Skin epidermis (tissue), 12 donors: ENCODE results near the gene ZNF605.
A peak's percentile ranks its signal among the peaks of the same experiment; 100 is the strongest.
"Not testable (repeated sequence)": the region's sequence is repeated elsewhere in the genome, so short reads cannot be mapped to it uniquely, and the experiment has no call there.

Experiments
- H3K27ac ChIP-seq, 21 experiments: fragments of 200-600 bp; sonication (generic) in 11 of 21; one replicate each; pipeline ENCODE4 v1.5.0; 2020; ENCODE audit warnings: mild to moderate bottlenecking in 3 of 21, inconsistent platforms in 2 of 21, moderate library complexity in 2 of 21
- H3K4me3 ChIP-seq, 7 experiments: fragments of 200-600 bp; sonication (generic) in 2 of 7; one replicate each; pipeline ENCODE4 v1.5.0; 2020; ENCODE audit warnings: inconsistent platforms in 2 of 7, mild to moderate bottlenecking in 2 of 7, moderate library complexity in 1 of 7

The ZNF605 gene

DNA sequence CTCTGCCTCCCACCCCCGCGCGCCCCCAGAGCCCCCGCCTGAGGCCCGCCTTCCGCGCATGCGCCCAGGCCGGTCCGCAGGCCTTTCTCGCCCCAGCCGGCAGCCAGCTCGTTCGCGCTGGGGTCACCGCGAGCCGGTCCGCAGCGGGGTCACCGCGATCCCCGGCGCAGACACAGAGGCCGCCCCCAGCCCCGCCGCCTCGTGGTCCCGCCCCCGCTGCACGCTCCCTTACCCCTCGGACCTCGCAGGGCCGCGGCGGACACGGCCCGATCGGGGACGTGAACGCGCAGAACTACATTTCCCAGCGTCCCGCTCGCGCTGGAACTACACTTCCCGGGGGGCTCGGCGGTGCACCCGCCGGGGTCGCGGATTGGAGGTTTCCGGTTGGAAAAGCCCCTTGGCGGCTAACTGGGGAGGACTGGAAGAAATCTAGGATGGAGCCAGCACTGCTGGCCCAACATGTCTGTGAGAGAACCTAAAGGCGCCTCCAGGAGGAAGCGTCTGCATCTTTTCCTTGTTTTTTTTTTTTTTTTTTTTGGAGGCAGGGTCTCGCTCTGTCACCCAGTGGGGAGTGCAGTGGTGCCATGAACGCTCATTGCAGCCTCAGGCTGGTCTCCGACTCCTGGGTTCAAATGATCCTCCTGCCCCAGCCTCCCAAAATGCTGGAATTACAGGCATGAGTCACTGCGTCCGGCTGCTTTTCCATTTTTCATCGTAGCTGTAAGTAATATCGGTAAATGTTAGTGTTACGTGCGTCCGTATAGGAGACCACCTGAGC lies at the start of gene ZNF605:
Gene ZNF605 (minus strand): TSS at position 296 of the 778 bp plus-strand sequence. CDS start 10,671 bp downstream, outside the sequence.
- Histone ChIP-seq H3K4me3 (peak within 1 kb of the TSS; percentile 51 to 97 (median 83)), H3K27ac (peak within 1 kb of the TSS; percentile 86 to 99 (median 96))

DNA sequence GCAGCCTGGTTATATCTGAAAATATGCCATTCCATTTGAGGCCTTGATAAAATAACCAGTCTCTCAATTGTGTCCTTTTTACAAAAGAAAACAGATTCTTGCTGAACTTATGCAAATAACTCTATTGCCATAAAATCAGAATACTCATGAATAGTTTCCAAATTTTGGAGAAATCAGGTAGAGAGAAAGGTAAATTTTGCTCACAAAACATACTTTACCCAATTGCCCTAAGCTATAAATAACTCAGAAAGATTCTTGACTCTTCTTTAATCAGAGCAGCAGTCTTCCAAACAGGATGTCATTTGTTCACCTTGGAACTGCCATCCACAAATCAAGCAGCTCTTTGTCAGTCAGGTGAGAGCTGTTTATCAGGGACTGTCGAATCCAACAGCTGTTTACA lies 42.6 kb upstream of the ZNF605 start:
- Histone ChIP-seq H3K4me3 (no peak overlapping the region), H3K27ac (no peak overlapping the region)

DNA sequence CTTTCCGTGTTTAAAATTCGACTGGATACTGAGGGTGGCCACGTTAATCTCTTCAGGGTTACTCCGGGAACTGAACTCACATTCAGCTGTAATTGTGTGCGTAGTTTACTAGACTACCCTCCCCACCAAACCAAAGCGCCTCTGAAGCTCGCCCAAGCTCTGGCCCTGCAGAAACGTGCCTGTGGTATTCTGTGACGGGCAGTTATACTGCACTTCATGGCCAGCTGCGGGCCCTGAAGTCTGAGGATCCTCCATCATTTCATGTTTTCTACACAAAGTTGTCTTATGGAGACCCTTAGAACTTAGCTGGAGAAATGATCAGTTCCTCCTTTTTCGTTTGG lies 30.7 kb upstream of the ZNF605 start:
- Histone ChIP-seq H3K27ac (peak overlapping the region in 20 of 21 experiments; percentile 75 to 93 (median 88)), H3K4me3 (peak overlapping the region; percentile 70 to 100 (median 92))

- peak within 1 kb of the TSS; percentile 37 to 93 (median 87) for H3K27ac ChIP-seq
- H3K4me3 ChIP-seq = peak within 1 kb of the TSS; percentile 70 to 100 (median 92)
Observed at GRCh38 chr12:132986001-132986884, 30.1 kb upstream of the ZNF605 start, which contains the start of gene ZNF26. Gene ZNF26, plus strand, starts transcription at chr12:132986367. Its CDS starts 474 bp downstream, at chr12:132986841.

DNA sequence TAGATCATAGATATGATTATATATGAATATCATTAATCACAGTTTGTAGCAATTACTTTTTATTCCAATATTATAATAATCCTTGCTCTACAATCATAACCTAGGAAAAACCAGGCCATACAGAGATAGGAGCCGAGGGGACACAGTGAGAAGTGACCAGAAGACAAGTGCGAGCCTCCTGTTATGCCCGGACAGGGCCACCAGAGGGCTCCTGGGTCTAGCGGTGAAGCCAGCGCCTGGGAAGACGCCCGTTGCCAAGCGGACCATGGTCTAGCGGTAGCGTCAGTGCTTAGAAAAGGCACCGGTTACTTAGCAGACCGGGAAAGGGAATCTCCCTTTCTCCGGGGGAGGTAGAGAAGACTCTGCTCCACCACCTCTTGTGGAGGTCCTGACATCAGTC lies 20.8 kb upstream of the ZNF605 start:
- not testable (repeated sequence) for H3K4me3 ChIP-seq, H3K27ac ChIP-seq

DNA sequence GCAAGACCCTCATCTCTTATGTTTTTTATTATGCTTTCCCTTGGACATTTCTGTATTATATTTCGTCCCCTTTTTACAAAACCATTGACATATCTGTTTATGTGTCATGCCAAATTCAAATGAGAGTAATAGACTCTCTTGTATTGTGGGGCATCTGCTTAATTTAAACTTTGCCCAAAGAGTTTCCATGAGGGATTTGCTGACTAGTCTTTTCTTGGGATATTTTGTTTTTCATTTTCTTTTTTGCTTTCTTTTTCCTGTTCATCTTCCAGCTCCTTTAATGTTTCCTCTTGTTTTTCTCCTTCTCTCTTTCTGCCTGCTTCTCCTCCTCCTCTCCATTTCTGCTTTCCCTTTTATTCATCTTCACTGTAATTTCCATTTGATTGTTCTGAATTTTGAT lies 16.3 kb upstream of the ZNF605 start:
- no peak overlapping the region for H3K27ac ChIP-seq
- H3K4me3 ChIP-seq = no peak overlapping the region

GRCh38 chr12:132967736-132968135 lies 11.6 kb upstream of the ZNF605 start:
- H3K27ac ChIP-seq = no peak overlapping the region
- no peak overlapping the region for H3K4me3 ChIP-seq

DNA sequence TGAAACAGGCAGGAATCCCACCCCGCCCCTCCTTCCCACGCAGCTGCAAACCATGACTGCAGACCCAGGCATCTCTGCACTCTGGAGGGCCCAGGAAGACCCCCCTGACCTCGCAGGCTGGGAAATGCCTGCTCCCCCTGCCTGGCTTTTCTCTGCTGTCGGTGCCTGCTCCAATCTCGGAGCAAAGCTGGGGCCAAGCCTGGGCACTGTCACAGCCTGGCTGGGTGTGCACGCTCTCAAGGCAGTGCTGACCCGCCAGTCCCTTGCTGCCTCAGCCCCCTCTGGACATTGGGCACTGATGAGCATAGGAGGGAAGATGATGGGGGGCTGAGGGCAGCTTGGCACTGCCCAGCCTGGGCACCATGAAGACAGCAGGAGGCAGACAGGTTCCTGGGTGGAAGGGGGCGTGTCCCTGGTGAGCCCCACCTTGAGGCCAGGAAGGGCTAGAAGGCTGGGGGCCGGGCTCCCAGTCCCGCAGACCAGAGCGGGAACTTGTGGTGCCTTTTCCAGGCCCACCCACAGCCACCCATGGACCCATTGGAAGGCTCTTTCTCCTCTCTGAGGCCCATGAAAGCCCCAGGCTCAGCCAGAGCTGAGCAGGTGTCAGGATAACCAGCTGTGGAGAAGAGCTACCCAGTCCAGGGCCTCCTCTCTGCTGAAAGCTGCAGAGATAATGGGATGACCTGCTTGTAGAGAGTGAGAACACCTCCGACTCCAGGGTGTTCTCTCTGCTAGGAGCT lies 10.7 kb upstream of the ZNF605 start:
- Histone ChIP-seq H3K4me3 (no peak overlapping the region), H3K27ac (no peak overlapping the region)

DNA sequence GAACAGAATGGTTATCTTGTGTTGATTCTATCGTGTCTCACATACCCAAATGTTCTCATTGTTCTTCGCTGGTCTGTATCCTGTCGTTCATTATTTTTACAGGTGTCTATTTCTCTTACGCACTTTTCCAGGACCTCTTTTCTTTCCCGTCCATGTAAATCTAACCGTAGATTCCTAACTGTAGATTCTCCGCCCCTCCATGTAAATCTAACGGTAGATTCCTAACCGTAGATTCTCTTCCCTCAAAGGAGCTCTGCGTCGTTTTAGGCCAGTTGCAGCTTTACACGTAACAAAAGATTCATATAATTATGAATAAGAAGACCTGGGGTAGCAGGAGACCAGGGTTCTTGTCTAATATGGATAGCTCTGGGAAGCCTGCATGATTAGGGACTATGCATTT lies 9.7 kb upstream of the ZNF605 start:
- Histone ChIP-seq H3K4me3 (no peak overlapping the region), H3K27ac (no peak overlapping the region)

GRCh38 chr12:132963947-132964346 lies 7.8 kb upstream of the ZNF605 start:
- not testable (repeated sequence) for H3K4me3 ChIP-seq, H3K27ac ChIP-seq

DNA sequence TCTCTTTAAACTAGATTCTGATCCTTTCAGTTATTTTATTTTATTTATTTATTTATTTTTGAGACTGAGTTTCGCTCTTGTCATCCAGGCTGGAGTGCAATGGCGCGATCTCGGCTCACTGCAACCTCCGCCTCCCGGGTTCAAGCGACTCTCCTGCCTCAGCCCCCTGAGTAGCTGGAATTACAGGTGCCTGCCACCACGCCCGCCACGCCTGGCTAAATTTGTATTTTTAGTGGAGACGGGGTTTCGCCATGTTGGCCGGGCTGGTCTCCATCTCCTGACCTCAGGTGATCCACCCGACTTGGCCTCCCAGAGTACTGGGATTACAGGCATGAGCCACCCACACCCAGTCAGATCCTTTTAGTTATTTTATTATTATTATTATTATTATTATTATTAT lies 5.7 kb upstream of the ZNF605 start:
- not testable (repeated sequence) for H3K27ac ChIP-seq

DNA sequence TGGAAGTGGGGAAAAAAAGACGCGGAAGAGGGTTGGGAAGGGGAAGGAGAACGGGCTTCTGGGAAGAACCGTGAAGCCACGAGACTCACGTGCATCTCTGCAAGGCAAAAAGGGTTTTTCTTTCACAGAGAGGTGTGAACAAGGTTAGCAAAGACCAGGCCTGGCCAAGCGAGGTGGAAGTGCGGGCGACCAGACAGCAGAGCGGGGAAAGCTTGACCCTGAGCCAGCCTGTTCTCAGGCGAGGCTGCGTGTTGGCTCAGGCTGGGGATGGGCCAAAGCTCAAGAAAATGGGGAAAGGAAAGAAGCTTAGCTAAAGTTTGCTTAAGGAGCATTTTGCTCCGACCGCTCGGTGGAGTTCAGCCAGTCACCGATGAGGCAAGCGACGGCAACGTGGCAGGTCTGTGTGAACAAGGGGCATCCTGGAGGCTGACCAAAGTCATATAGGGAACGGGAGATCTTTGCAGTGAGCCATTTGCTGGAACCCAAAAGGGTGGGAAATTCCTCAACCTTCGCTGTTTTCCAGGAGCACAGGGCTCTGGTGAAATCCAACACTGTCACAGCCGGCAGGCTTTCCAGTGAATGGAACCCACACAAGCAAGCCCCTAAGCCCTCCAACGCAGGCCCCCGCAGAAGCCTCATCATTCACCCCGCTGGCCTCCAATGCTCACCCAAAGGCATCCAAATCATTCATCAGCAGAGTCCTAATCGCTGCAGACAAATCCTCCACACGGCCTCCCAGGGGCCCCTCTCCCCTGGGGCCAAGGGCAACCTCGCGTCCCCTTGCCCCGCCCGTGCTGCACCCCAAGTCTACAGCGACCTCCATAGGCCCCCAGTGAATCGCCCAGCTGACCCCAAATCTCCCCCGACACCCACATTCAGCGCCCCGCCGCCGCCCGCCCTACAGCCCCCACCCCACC lies 754 bp downstream of the ZNF605 start:
- Histone ChIP-seq H3K27ac (peak overlapping the region; percentile 86 to 99 (median 96)), H3K4me3 (peak overlapping the region; percentile 51 to 97 (median 83))

More for the DNA sequence above, 5.7 kb upstream of the ZNF605 start:
- H3K4me3 ChIP-seq = not testable (repeated sequence)

- peak overlapping the region in 5 of 7 experiments; percentile 80 to 97 (median 86) for H3K4me3 ChIP-seq
Observed at GRCh38 chr12:132954471-132955048, 1.5 kb downstream of the ZNF605 start.

DNA sequence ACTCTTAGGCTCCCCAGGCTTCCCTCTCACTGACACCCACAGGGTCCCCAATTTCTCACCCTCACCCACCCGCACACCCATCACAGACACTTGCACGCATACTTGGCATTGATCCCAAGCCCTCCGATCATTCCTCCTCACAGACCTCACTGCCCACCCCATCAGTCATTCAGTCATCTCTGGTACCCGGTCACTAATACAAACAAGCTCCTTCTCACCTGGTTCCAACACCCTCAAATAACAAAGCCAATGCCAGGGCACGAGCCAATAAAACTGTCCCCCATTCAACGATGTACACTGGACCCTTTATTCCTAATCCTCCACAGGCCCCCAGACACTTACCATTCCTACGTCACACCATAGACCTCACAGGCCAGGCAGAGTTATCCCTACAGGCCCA lies 2.3 kb downstream of the ZNF605 start:
- Histone ChIP-seq H3K27ac (no peak overlapping the region), H3K4me3 (no peak overlapping the region)

More at GRCh38 chr12:132954471-132955048, 1.5 kb downstream of the ZNF605 start:
- H3K27ac ChIP-seq = peak overlapping the region in 17 of 21 experiments; percentile 86 to 99 (median 96)

- Histone ChIP-seq H3K27ac (no peak overlapping the region), H3K4me3 (no peak overlapping the region)
Observed at GRCh38 chr12:132953163-132953425, 3.0 kb downstream of the ZNF605 start.

DNA sequence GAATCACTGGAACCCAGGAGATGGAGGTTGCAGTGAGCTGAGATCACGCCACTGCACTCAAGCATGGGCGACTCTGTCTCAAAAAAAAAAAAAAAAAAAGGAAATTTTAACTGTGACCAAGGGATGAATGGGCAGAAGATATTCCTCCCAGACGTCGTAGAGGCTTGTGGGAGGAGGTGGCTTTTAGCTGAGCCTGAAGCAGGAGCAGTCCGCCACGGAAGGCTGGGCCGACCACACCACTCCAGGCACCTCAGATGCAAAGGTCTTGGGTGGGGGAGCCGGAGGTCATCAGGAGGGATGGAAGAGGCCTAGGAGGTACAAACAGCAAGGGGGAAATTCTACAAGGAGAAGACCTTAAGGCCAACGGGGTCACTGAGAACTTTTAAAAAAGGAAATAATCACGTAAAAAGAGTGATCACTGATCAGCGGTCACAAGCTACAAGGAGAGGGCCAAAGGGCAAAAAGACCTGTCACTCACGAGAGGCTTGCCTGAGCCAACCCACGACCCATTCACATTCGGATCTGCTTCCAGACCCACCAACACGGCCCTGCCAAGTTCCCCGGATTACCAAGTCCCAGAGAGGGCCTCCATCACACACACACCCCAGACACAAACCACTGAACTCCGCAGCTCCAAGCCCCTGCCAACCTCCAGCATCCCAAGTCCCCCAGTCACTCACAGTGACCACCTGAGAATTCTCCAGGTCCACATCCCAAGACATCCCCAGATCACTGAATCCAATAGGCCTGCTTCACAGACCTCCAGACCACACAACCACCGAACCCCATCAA lies 3.5 kb downstream of the ZNF605 start:
- H3K27ac ChIP-seq = no peak overlapping the region

DNA sequence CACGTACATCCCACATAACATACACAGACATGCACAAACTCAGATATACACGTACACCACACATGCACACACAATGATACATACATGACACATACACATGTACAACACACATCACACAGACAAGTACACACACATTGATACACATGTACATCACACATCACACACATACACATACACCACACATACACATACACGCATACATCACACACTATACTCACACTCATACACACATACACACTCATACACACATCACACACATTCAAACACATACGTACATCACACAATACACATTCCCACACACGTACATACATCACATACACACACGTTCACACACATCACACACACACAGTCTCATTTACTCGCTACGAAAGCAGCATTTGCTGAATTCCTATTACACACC lies 4.5 kb downstream of the ZNF605 start:
- H3K4me3 ChIP-seq = no peak overlapping the region
- H3K27ac ChIP-seq = no peak overlapping the region

More for the DNA sequence above, 3.5 kb downstream of the ZNF605 start:
- no peak overlapping the region for H3K4me3 ChIP-seq
